ENCODE results near the gene GAST. TPM values are rescaled to one million over a fixed set of nuclear protein-coding genes. Genes with fewer than 3 reads are reported as not detected.
A peak's percentile ranks its signal among the peaks of the same experiment; 100 is the strongest.
"Not testable (repeated sequence)": the region's sequence is repeated elsewhere in the genome, so short reads cannot be mapped to it uniquely, and the experiment has no call there.

Gene GAST
- total and polyA plus RNA-seq, 10 of the 15 experiments (the other 5 are each of a cell fraction or from before 2014, with no cell fraction given) = not detected

DNA sequence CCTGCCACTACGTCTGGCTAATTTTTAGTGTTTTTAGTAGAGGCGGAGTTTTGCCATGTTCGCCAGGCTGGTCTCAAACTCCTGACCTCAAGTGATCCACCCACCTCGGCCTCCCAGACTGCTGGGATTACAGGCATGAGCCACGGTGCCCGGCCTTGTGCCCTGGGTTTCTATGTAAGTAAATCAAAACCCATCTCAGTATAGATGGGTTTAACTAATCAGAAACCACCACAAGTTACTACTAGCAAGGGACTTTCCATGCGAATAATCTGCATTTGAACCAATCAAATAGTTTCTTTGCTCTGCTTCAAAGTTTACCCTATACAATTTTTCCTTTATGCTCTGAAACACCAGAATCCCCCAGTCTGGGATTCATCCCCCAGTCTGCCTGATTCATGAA lies 40.0 kb upstream of the GAST start (continued):
- TF ChIP-seq, protein P1, sequence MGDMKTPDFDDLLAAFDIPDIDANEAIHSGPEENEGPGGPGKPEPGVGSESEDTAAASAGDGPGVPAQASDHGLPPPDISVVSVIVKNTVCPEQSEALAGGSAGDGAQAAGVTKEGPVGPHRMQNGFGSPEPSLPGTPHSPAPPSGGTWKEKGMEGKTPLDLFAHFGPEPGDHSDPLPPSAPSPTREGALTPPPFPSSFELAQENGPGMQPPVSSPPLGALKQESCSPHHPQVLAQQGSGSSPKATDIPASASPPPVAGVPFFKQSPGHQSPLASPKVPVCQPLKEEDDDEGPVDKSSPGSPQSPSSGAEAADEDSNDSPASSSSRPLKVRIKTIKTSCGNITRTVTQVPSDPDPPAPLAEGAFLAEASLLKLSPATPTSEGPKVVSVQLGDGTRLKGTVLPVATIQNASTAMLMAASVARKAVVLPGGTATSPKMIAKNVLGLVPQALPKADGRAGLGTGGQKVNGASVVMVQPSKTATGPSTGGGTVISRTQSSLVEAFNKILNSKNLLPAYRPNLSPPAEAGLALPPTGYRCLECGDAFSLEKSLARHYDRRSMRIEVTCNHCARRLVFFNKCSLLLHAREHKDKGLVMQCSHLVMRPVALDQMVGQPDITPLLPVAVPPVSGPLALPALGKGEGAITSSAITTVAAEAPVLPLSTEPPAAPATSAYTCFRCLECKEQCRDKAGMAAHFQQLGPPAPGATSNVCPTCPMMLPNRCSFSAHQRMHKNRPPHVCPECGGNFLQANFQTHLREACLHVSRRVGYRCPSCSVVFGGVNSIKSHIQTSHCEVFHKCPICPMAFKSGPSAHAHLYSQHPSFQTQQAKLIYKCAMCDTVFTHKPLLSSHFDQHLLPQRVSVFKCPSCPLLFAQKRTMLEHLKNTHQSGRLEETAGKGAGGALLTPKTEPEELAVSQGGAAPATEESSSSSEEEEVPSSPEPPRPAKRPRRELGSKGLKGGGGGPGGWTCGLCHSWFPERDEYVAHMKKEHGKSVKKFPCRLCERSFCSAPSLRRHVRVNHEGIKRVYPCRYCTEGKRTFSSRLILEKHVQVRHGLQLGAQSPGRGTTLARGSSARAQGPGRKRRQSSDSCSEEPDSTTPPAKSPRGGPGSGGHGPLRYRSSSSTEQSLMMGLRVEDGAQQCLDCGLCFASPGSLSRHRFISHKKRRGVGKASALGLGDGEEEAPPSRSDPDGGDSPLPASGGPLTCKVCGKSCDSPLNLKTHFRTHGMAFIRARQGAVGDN (IDR thresholded peaks at IDR 0.05) = peak; percentile 25; the same call in 1 of the 2 replicates

DNA sequence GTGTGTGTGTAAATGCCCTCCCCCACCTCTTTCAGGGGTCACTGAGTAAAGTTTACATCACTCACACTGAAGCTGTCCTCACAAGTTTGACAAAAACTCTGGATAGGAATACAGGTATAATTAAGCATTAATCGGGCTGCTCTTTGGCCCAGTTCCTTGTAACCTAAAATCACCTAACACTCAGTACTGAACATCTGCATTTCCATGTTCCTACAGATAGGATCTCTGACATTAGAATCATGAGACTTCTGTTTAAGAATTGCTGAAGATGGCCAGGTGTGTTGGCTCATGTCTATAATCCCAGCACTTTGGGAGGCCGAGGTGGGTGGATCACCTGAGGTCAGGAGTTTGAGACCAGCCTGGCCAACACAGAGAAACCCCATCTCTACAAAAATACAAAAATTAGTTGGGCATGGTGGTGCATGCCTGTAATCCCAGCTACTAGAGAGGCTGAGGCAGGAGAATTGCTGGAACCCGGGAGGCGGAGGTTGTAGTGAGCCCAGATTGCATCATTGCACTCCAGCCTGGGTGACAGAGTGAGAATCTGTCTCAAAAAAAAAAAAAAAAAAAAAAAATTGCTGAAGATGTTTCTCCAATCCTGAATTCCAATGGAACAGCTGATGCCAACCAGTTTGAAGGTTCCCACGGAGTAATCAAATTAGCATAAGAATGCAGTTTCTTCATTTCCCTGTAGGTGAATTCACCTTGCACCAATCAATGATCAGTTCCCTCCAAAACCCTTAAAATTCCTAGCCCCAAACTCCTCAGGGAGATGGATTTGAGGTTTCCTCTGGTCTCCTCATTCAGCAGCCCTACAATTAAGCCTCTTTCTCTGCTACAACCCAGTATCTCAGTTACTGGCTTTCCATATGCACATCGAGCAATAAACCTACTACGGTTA lies 36.7 kb upstream of the GAST start:
- H3K79me2 ChIP-seq (ENCODE audit: control insufficient read depth, insufficient read depth, low read length); H4K20me1 ChIP-seq (ENCODE audit: control insufficient read depth, insufficient read depth); intact Hi-C loops (cut with micrococcal nuclease; ENCODE audit: unreplicated experiment); H3K9me3 ChIP-seq (replicated peaks; ENCODE audit: control insufficient read depth, insufficient read depth, low read length); DNase-seq (ENCODE audit: low read depth, low spot score); BruUV-seq (replicated peaks); H3K36me3 ChIP-seq (ENCODE audit: control insufficient read depth in 2 of 2, insufficient read depth in 2 of 2, low read length in 1 of 2); ATAC-seq; FAIRE-seq; H3K27me3 ChIP-seq (replicated peaks in 1 of 2; ENCODE audit: control insufficient read depth in 2 of 2, insufficient read depth in 2 of 2, low read length in 1 of 2); H2AFZ ChIP-seq (ENCODE audit: control insufficient read depth, low read depth, low read length): not testable (repeated sequence)
- Histone ChIP-seq H3K27ac (ENCODE audit: control insufficient read depth, insufficient read depth) (peak overlapping the region; percentile 67), H3K9ac (ENCODE audit: control insufficient read depth, insufficient read depth, low read length) (0 out of 2 replicates have a peak overlapping the region, but pooled peaks have one; percentile 7), H3K4me2 (ENCODE audit: control insufficient read depth, insufficient read depth) (peak overlapping the region; percentile 56; the same call in 1 of the 2 replicates), H3K4me1 (ENCODE audit: control insufficient read depth, insufficient read depth, low read length) (peaks cover 13% of the 10 kb centered on the region), H3K4me3 (peak overlapping the region; percentile 38; the same call in 1 of the 2 replicates)
- ChIA-PET RAD21 (ENCODE audit: unreplicated experiment) (interaction anchor here (0.8 to 6.5 kb wide), 3 partner anchors 9 to 21 kb away, joined by 4 to 85 read pairs (median 16); partner anchors contain the start of gene EIF1), CTCF (interaction anchor here (1.0 to 9.5 kb wide), 4 partner anchors 7 to 1029 kb away, joined by 3 to 265 read pairs (median 86); partner anchors contain the start of gene EIF1), POLR2A (interaction anchor here (0.6 to 7.3 kb wide), 6 partner anchors 8 to 1113 kb away, joined by 3 to 177 read pairs (median 6); partner anchors contain the start of gene EIF1), SMC1A (ENCODE audit: uncharacterized antibody, unreplicated experiment) (interaction anchor here (0.8 to 7.5 kb wide), 6 partner anchors 8 to 760 kb away, joined by 3 to 122 read pairs (median 32); partner anchors contain the start of gene EIF1)
- 90% methylated on average over 7 of the region's 7 CpGs for WGBS (ENCODE audit: insufficient coverage, insufficient replicate concordance, low lambda C conversion rate, missing lambda C conversion rate)
- TF ChIP-seq, protein P2, sequence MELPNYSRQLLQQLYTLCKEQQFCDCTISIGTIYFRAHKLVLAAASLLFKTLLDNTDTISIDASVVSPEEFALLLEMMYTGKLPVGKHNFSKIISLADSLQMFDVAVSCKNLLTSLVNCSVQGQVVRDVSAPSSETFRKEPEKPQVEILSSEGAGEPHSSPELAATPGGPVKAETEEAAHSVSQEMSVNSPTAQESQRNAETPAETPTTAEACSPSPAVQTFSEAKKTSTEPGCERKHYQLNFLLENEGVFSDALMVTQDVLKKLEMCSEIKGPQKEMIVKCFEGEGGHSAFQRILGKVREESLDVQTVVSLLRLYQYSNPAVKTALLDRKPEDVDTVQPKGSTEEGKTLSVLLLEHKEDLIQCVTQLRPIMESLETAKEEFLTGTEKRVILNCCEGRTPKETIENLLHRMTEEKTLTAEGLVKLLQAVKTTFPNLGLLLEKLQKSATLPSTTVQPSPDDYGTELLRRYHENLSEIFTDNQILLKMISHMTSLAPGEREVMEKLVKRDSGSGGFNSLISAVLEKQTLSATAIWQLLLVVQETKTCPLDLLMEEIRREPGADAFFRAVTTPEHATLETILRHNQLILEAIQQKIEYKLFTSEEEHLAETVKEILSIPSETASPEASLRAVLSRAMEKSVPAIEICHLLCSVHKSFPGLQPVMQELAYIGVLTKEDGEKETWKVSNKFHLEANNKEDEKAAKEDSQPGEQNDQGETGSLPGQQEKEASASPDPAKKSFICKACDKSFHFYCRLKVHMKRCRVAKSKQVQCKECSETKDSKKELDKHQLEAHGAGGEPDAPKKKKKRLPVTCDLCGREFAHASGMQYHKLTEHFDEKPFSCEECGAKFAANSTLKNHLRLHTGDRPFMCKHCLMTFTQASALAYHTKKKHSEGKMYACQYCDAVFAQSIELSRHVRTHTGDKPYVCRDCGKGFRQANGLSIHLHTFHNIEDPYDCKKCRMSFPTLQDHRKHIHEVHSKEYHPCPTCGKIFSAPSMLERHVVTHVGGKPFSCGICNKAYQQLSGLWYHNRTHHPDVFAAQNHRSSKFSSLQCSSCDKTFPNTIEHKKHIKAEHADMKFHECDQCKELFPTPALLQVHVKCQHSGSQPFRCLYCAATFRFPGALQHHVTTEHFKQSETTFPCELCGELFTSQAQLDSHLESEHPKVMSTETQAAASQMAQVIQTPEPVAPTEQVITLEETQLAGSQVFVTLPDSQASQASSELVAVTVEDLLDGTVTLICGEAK (IDR thresholded peaks at IDR 0.05; ENCODE audit: borderline replicate concordance) = 0 out of 2 replicates have a peak, but pooled peaks have one; percentile 37
- TF ChIP-seq, protein P3, sequence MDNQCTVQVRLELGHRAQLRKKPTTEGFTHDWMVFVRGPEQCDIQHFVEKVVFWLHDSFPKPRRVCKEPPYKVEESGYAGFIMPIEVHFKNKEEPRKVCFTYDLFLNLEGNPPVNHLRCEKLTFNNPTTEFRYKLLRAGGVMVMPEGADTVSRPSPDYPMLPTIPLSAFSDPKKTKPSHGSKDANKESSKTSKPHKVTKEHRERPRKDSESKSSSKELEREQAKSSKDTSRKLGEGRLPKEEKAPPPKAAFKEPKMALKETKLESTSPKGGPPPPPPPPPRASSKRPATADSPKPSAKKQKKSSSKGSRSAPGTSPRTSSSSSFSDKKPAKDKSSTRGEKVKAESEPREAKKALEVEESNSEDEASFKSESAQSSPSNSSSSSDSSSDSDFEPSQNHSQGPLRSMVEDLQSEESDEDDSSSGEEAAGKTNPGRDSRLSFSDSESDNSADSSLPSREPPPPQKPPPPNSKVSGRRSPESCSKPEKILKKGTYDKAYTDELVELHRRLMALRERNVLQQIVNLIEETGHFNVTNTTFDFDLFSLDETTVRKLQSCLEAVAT (IDR thresholded peaks at IDR 0.05) = peak; percentile 86; the same call in 1 of the 2 replicates
- in situ Hi-C loops (cut with MboI) = loop anchor here (10.0 to 25.0 kb wide), 3 partner anchors 1351 to 1687 kb away; partner anchors contain the start of gene TMEM106A

Data from GM12878 (cell line).